Loucy (cell line): ENCODE results near the gene SF3B3.

Source experiments
- H2AFZ ChIP-seq: fragments of 200-600 bp; sonication (generic); 2 replicates; pipeline ENCODE4 v1.6.0; 2016; ENCODE audit warnings: antibody characterized with exemption, mild to moderate bottlenecking, low read length, moderate library complexity
- H3F3A ChIP-seq: fragments of 200-600 bp; 2 replicates; pipeline ENCODE4 v1.6.0; 2016; ENCODE audit warnings: antibody characterized with exemption, low read depth, mild to moderate bottlenecking
- H3K27me3 ChIP-seq: fragments of 200-600 bp; sonication (generic); 2 replicates; pipeline ENCODE4 v1.6.1; 2014; ENCODE audit warnings: low read length, mild to moderate bottlenecking; ENCODE audit not compliant: insufficient read depth, poor library complexity, severe bottlenecking
- H3K36me3 ChIP-seq: fragments of 200-600 bp; sonication (generic); 2 replicates; pipeline ENCODE4 v1.6.1; 2016; ENCODE audit warnings: low read length; ENCODE audit not compliant: insufficient read depth
- H3K4me1 ChIP-seq: fragments of 200-600 bp; sonication (generic); 2 replicates; pipeline ENCODE4 v1.5.1; 2014; ENCODE audit warnings: low read length, mild to moderate bottlenecking; ENCODE audit not compliant: insufficient read depth, poor library complexity, severe bottlenecking
- H3K4me2 ChIP-seq: fragments of 200-600 bp; sonication (generic); 2 replicates; pipeline ENCODE4 v1.6.0; 2014; ENCODE audit warnings: antibody characterized with exemption, low read length, low read depth, mild to moderate bottlenecking; ENCODE audit not compliant: poor library complexity, severe bottlenecking
- H3K4me3 ChIP-seq: fragments of 200-600 bp; sonication (generic); 2 replicates; pipeline ENCODE4 v1.5.1; 2014; ENCODE audit warnings: low read length, mild to moderate bottlenecking, mixed read lengths; ENCODE audit not compliant: poor library complexity, severe bottlenecking
- H3K79me2 ChIP-seq: fragments of 200-600 bp; sonication (generic); 2 replicates; pipeline ENCODE4 v1.6.1; 2014; ENCODE audit warnings: low read length; ENCODE audit not compliant: insufficient read depth
- H3K9ac ChIP-seq: fragments of 200-600 bp; sonication (generic); 2 replicates; pipeline ENCODE4 v1.6.0; 2014; ENCODE audit warnings: mild to moderate bottlenecking, low read depth, low read length, moderate library complexity; ENCODE audit not compliant: poor library complexity, severe bottlenecking
- H3K9me2 ChIP-seq: fragments of 200-600 bp; sonication (generic); replicated peaks from 2 replicates; pipeline ENCODE4 v1.6.1; 2016; ENCODE audit warnings: low read depth, low read length, mixed read lengths
- H3K9me3 ChIP-seq: fragments of 200-600 bp; sonication (generic); 2 replicates; pipeline ENCODE4 v1.6.1; 2014; ENCODE audit warnings: mild to moderate bottlenecking, antibody characterized with exemption, low read length, low read depth; ENCODE audit not compliant: insufficient read depth
- H4K20me1 ChIP-seq: fragments of 200-600 bp; sonication (generic); 2 replicates; pipeline ENCODE4 v1.6.0; 2014; ENCODE audit warnings: antibody characterized with exemption, low read length, mild to moderate bottlenecking; ENCODE audit not compliant: insufficient read depth, poor library complexity, severe bottlenecking
- EZH2phosphoT487 ChIP-seq: fragments of 200-600 bp; IDR thresholded peaks from 2 replicates; pipeline ENCODE4 v1.6.1; 2018; ENCODE audit warnings: antibody characterized with exemption, mild to moderate bottlenecking, moderate library complexity, borderline replicate concordance
- TF ChIP-seq, protein P1 (sequence below): fragments of 200-600 bp; sonication (generic); conservative IDR thresholded peaks from 2 replicates; pipeline ENCODE4 v1.5.1; 2014; ENCODE audit warnings: mild to moderate bottlenecking, antibody characterized with exemption, low read length

SF3B3 gene

DNA sequence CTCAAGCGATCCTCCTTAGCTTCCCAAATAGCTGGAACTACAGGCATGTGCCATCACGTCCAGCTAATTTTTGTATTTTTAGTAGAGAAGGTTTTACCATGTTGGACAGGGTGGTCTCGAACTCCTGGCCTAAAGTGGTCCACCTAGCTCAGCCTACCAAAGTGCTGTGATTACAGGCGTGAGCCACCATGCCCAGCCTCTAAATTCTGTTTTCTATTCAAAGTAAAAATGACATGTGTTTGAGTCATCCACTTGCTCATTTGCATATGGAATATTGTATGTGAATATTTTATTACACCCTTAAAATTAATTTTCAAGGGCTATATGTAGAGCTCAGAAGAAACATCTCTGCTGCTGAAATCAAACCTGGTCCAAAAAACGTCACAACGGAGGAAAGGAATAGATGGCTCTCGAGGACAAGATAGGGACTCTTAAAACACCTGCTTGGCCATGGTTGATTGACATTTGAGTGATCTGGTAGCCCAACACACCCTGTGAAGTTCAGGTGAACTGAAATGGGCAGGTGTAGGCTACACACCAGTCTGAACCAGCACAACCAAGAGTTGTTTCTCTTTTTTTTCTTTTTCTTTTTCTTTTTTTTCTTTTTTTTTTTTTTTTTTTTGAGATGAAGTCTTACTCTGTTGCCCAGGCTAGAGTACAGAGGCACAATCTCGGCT, 51.1 kb downstream of the SF3B3 start:
- TF ChIP-seq, protein P1, sequence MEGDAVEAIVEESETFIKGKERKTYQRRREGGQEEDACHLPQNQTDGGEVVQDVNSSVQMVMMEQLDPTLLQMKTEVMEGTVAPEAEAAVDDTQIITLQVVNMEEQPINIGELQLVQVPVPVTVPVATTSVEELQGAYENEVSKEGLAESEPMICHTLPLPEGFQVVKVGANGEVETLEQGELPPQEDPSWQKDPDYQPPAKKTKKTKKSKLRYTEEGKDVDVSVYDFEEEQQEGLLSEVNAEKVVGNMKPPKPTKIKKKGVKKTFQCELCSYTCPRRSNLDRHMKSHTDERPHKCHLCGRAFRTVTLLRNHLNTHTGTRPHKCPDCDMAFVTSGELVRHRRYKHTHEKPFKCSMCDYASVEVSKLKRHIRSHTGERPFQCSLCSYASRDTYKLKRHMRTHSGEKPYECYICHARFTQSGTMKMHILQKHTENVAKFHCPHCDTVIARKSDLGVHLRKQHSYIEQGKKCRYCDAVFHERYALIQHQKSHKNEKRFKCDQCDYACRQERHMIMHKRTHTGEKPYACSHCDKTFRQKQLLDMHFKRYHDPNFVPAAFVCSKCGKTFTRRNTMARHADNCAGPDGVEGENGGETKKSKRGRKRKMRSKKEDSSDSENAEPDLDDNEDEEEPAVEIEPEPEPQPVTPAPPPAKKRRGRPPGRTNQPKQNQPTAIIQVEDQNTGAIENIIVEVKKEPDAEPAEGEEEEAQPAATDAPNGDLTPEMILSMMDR, result no peak
- TF ChIP-seq EZH2phosphoT487, result no peak
- no peaks in the 10 kb centered on the region for H3K9me3 ChIP-seq
- no peak overlapping the region for H2AFZ ChIP-seq
- no peaks in the 10 kb centered on the region for H3F3A ChIP-seq
- H3K4me3 ChIP-seq, result no peak overlapping the region
- no peak overlapping the region for H3K4me2 ChIP-seq
- no peak overlapping the region for H3K9ac ChIP-seq
- H3K79me2 ChIP-seq, result no peaks in the 10 kb centered on the region
- H3K4me1 ChIP-seq, result no peaks in the 10 kb centered on the region
- H3K36me3 ChIP-seq, result peaks cover 59% of the 10 kb centered on the region
- no peaks in the 10 kb centered on the region for H3K9me2 ChIP-seq
- H3K27me3 ChIP-seq, result no peaks in the 10 kb centered on the region
- H4K20me1 ChIP-seq, result peaks cover 15% of the 10 kb centered on the region

DNA sequence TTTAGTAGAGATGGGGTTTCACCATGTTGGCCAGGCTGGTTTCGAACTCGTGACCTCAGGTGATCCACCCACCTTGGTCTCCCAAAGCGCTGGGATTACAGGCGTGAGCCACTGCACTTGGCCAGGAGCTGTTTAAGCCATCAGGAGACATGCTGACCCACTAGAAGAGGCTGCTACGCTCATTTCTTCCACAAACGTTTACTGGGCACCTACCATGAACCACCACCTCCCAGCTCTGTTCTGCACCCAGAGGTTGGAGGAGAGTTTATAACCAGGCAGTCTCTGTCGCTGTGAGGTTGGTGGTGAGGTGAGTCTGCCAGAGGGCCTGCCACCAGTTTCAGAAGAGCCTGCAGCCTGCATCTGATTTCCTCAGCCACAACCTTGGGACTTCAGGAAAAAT, 51.8 kb downstream of the SF3B3 start:
- no peaks in the 10 kb centered on the region for H3K79me2 ChIP-seq
- no peak overlapping the region for H2AFZ ChIP-seq
- H3K4me1 ChIP-seq, result no peaks in the 10 kb centered on the region
- H3K27me3 ChIP-seq, result no peaks in the 10 kb centered on the region
- no peaks in the 10 kb centered on the region for H3K9me2 ChIP-seq
- no peak for TF ChIP-seq EZH2phosphoT487
- TF ChIP-seq, protein P1, result no peak
- H3K9ac ChIP-seq, result no peak overlapping the region
- no peaks in the 10 kb centered on the region for H3F3A ChIP-seq
- H3K9me3 ChIP-seq, result no peaks in the 10 kb centered on the region
- H4K20me1 ChIP-seq, result peaks cover 15% of the 10 kb centered on the region
- peaks cover 53% of the 10 kb centered on the region for H3K36me3 ChIP-seq
- H3K4me2 ChIP-seq, result no peak overlapping the region
- no peak overlapping the region for H3K4me3 ChIP-seq

DNA sequence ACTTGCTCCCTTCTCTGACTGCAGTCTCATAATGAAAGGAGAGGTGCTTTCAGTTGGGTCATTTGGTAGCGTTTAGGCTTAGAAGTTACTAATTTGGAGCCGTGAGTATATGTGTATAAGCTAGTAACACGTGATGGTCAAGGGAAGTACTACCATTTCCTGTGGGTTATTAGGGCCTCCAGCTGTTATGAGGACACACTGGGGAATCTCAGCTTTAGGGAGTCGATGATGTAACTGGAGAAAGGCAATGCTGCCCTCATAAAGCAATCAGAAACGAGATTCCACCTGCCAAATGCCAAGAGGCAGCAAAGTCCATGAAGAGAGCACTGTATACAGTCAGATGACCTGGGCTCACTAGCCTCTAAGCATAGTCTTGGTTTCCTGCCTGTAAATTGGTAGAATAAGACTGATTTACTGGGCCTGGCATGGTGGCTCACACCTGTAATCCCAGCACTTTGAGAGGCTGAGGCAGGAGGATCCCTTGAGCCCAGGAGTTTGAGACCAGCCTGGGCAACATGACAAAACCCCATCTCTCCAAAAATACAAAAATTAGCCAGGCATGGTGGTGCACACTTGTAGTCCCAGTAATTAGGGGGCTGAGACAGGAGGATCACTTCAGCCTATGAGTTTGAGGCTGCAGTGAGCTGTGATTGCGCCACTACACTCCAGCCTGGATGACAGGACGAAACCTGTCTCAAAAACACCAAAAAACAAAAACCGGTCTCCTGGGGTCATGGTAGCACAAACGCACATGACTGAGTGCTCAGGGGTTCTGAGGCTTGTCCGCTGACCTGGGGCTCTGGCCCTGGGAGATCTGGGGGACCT, 53.0 kb downstream of the SF3B3 start:
- Histone ChIP-seq H3K9me2 (no peaks in the 10 kb centered on the region), H3K4me2 (no peak overlapping the region), H2AFZ (no peak overlapping the region), H3F3A (no peaks in the 10 kb centered on the region), H3K36me3 (peaks cover 40% of the 10 kb centered on the region), H3K27me3 (no peaks in the 10 kb centered on the region), H3K4me3 (no peak overlapping the region), H3K4me1 (no peaks in the 10 kb centered on the region), H3K9ac (no peak overlapping the region), H3K9me3 (no peaks in the 10 kb centered on the region), H3K79me2 (no peaks in the 10 kb centered on the region), H4K20me1 (peaks cover 15% of the 10 kb centered on the region)
- TF ChIP-seq, protein P1, result no peak
- TF ChIP-seq EZH2phosphoT487, result no peak
